ENCODE results near the gene ZBTB25. TPM values are rescaled to one million over a fixed set of nuclear protein-coding genes. Genes with fewer than 3 reads are reported as not detected.

ZBTB25 gene, protein sequence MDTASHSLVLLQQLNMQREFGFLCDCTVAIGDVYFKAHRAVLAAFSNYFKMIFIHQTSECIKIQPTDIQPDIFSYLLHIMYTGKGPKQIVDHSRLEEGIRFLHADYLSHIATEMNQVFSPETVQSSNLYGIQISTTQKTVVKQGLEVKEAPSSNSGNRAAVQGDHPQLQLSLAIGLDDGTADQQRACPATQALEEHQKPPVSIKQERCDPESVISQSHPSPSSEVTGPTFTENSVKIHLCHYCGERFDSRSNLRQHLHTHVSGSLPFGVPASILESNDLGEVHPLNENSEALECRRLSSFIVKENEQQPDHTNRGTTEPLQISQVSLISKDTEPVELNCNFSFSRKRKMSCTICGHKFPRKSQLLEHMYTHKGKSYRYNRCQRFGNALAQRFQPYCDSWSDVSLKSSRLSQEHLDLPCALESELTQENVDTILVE
- 10 to 100 TPM; 14.9 to 26.4 (median 16.6) TPM for total RNA-seq

DNA sequence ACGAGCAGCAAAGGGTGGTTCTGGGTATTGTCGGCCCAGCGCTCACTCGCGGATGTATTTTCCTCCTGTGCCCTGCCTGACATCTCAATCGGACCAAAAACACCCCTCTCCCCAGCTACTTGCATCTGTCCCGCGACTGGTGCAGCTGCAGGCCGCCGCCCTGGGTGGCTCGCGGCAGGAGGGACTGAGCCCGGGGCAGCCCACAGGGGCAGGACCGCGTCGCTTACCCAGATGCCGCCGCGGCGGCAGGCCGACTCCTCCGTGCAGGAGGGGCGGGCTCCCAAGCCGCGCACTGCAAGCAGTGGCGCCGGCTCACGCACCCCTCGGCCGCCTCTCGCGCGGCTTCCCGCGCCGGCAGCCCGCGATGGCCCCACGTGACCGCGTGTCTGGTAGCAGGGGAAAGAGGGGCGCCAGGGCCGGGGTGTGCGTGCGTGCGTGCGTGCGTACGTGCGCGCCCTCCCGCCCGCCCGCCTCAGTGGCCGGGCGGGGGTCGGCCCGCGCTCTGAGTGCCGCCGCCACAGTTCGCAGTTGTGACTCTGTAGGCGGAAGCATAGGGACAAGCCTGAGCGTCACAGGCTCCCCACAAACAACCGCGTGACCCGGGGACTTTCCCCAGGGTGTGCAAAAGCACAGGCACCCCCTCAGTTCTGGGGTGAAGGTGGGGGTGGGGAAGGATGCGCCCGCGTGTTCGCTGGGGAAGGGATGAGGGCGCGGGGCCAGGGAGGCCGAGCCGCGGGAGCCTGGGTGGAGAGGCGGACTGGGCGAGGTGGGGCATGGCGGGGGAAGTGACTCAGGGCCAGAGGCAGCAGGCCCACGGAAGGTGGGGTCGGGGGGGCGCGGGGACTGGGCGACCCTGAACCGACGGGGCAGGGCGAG lies at the start of gene ZBTB25:
Gene ZBTB25, minus strand, starts transcription at position 405 of the 876 bp plus-strand sequence. CDS start 13,305 bp downstream, outside the sequence.
- H3K36me3 ChIP-seq = no peaks in the 10 kb centered on the region
- peak within 1 kb of the TSS; percentile 96 to 100 (median 100) for H3K27ac ChIP-seq
- TF ChIP-seq POLR2A (IDR thresholded peaks at IDR 0.05) (peak; percentile 56 to 82), EP300 (IDR thresholded peaks at IDR 0.05) (peak in 1 of 2 donors; percentile 72)
- TF ChIP-seq, protein P1, sequence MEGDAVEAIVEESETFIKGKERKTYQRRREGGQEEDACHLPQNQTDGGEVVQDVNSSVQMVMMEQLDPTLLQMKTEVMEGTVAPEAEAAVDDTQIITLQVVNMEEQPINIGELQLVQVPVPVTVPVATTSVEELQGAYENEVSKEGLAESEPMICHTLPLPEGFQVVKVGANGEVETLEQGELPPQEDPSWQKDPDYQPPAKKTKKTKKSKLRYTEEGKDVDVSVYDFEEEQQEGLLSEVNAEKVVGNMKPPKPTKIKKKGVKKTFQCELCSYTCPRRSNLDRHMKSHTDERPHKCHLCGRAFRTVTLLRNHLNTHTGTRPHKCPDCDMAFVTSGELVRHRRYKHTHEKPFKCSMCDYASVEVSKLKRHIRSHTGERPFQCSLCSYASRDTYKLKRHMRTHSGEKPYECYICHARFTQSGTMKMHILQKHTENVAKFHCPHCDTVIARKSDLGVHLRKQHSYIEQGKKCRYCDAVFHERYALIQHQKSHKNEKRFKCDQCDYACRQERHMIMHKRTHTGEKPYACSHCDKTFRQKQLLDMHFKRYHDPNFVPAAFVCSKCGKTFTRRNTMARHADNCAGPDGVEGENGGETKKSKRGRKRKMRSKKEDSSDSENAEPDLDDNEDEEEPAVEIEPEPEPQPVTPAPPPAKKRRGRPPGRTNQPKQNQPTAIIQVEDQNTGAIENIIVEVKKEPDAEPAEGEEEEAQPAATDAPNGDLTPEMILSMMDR (IDR thresholded peaks at IDR 0.05) = peak in 1 of 5 experiments; percentile 35
- peak within 1 kb of the TSS; percentile 64 to 99 (median 94) for H3K4me3 ChIP-seq
- H3K27me3 ChIP-seq = no peaks in the 10 kb centered on the region
- H3K4me1 ChIP-seq = peaks cover 0 to 68% (median 43%) of the 10 kb centered on the region in 4 donors
- DNase-seq (ENCODE audit: low spot score in 2 of 2) = peak; percentile 73 to 78
- no peaks in the 10 kb centered on the region for H3K9me3 ChIP-seq
- 1% methylated on average over 14 to 73 of the region's 87 CpGs for WGBS, 2 donors

DNA sequence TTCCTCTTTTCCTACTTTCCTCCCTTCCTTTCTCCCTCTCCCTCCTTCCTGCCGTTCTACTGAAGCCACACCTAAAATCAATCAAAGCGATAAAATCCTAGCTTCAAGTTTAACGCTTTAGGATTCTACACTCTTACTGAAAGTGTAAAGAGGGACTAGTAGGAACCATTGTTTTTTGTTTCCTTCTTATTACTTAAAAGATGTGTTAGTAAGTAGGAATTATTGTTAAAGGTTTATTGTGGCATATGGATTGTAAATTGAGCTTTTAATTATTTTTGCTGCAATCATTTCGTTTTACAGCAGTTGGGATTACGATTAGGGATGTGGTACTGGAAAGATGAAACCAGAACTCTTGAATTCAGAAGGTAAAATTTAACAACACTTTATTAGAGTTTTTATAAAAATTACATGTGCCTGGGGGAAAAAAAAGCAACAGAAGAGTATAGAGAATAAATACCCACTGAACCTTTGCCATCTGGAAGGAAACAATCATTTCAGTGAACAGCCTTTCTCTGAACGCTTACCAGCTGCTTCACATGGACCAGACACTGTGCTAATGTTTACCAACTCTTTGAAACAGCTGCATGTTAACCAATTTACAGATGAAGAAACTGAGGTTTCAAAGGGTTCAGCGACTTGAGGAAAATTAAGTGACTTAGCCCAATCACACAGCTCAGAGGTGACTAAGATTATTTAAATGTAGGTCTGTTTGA lies 47.1 kb upstream of the ZBTB25 start:
- peaks cover 0 to 10% of the 10 kb centered on the region in 2 donors for H3K27me3 ChIP-seq
- H3K36me3 ChIP-seq = peaks cover 0 to 8% (median 0%) of the 10 kb centered on the region in 3 donors
- peak overlapping the region in 1 of 4 donors; percentile 72 for H3K27ac ChIP-seq
- no peak overlapping the region for H3K4me3 ChIP-seq
- peaks cover 0 to 28% (median 9%) of the 10 kb centered on the region in 4 donors for H3K4me1 ChIP-seq
- DNase-seq (ENCODE audit: low spot score in 2 of 2) = no peak
- no peaks in the 10 kb centered on the region for H3K9me3 ChIP-seq
- WGBS, 2 donors = 66 to 71% methylated on average over 7 of the region's 7 CpGs
- TF ChIP-seq EP300 (IDR thresholded peaks at IDR 0.05) (no peak), POLR2A (IDR thresholded peaks at IDR 0.05) (no peak)
- TF ChIP-seq, protein P1 (IDR thresholded peaks at IDR 0.05) = no peak

DNA sequence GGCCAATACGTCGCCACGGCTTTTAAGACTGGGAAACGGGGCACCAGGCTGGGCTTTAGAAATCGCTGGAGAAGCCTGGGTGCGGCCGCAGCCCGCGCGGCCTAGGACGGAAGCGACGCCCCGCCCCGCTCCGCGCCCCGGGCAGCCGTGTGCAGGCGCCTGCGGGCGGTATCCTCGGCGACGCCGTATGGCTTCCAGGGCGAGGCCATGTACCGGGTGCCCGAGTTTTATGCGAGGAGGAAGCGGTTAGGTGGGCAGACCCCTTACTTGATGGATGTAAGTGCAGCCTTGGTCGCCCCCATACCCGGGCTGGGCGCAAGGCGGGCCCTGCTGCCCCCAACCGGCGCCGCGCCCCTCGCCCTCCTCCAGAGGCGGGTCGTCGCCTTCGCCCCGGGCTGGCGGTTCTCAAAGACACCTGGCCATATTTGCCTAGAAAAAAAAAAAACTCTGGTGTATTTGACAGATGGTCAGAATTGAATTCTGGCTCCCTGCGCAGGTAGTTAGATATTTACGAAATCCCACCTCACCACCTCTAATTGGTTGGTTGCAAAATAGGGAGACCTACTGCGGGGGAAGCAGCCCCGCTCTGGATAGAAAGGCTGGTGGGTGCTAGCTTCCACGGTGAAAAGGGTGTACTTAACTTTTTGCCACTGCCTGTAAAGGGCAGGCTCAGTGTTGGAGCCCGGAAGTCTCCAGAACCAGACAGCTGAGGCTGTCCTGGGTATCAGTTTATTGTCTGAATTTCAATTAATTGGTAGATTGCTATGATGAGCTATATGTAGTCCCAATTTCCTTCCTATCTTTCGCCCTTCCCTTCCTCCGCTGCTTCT lies 46.4 kb upstream of the ZBTB25 start, which contains the start of gene PPP1R36:
Gene PPP1R36, plus strand, starts transcription at position 171 of the 830 bp plus-strand sequence. Its CDS starts 37 bp downstream, at position 208.
- peak in 1 of 2 donors; percentile 7 for DNase-seq (ENCODE audit: low spot score in 2 of 2)
- Histone ChIP-seq H3K4me3 (peak within 1 kb of the TSS; percentile 20 to 51 (median 28)), H3K27ac (peak within 1 kb of the TSS in 3 of 4 donors; percentile 17 to 72 (median 29)), H3K27me3 (peaks cover 0 to 10% of the 10 kb centered on the region in 2 donors), H3K36me3 (peaks cover 0 to 8% (median 0%) of the 10 kb centered on the region in 3 donors), H3K4me1 (peaks cover 0 to 24% (median 9%) of the 10 kb centered on the region in 4 donors), H3K9me3 (no peaks in the 10 kb centered on the region)
- TF ChIP-seq, protein P1 (IDR thresholded peaks at IDR 0.05) = no peak
- no peak for TF ChIP-seq POLR2A (IDR thresholded peaks at IDR 0.05)
- TF ChIP-seq EP300 (IDR thresholded peaks at IDR 0.05) = no peak
- WGBS, 2 donors = 12 to 16% methylated on average over 34 to 40 of the region's 54 CpGs

DNA sequence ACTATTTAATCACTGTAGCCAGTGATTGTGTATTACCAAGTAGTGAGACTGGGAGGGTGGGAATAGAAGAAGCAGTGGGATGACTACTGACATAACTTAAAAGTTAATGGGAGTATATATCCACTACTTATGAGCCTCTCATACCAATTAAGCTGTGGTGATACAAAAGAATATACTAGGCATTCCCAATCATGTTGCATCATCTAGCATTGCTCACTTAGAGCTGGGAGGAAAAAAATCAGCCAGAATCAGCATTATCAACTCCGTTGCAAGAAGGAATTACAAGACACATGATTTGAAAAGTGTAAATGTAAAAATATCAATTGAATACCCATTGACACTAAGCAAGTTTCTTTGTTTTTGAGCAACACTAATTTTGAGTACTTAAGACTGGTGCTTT lies 45.4 kb upstream of the ZBTB25 start:
- DNase-seq (ENCODE audit: low spot score in 2 of 2) = no peak
- no peak overlapping the region for H3K4me3 ChIP-seq
- H3K27ac ChIP-seq = peak overlapping the region in 1 of 4 donors; percentile 29
- H3K27me3 ChIP-seq = peaks cover 0 to 10% of the 10 kb centered on the region in 2 donors
- 85 to 89% methylated on average over 1 of the region's 1 CpG for WGBS, 2 donors
- peaks cover 0 to 8% (median 0%) of the 10 kb centered on the region in 3 donors for H3K36me3 ChIP-seq
- H3K9me3 ChIP-seq = no peaks in the 10 kb centered on the region
- TF ChIP-seq EP300 (IDR thresholded peaks at IDR 0.05) (no peak), POLR2A (IDR thresholded peaks at IDR 0.05) (no peak)
- TF ChIP-seq, protein P1 (IDR thresholded peaks at IDR 0.05) = no peak
- peaks cover 0 to 21% (median 9%) of the 10 kb centered on the region in 4 donors for H3K4me1 ChIP-seq

Data from tibial nerve (tissue), 4 donors.